ENCODE measurements around the gene MPC2. TPM values are rescaled to one million over a fixed set of nuclear protein-coding genes. Genes with fewer than 3 reads are reported as not detected.

Gene MPC2
- total RNA-seq, 1 experiment from 2014 or later, result 49.9 TPM

DNA sequence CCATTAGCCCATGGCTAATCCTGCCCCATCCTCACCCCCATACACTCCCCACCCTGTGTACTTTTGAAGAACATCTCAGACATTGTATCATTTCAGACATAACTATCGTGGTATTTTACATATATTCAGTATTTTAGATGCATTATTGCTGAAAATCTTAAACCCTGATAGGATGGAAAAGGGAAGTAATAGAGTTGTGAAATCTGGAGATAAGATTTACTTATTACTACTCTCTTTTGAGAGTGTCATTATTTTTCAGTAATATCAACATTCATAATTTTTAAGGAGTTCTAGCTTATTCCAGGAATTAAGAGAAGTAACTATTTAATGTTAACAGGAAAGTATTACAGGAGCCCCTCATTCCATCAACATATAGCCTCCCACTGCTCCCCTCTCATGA lies 57.4 kb downstream of the MPC2 start:
- Histone ChIP-seq H3K4me2 (ENCODE audit: low read length) (no peak overlapping the region), H3K4me3 (replicated peaks in 1 of 2; ENCODE audit: low read depth in 1 of 2, low read length in 2 of 2) (no peak overlapping the region), H3K9me2 (ENCODE audit: insufficient read depth) (no peaks in the 10 kb centered on the region), H3K9ac (ENCODE audit: low read length) (no peak overlapping the region), H3K27ac (ENCODE audit: low read depth, low read length) (no peak overlapping the region), H3K79me2 (ENCODE audit: insufficient read depth, low read length) (no peaks in the 10 kb centered on the region), H3K27me3 (ENCODE audit: insufficient read depth, low read length) (no peaks in the 10 kb centered on the region), H3K4me1 (ENCODE audit: control insufficient read depth in 1 of 2, insufficient read depth in 2 of 2, low read length in 2 of 2) (no peaks in the 10 kb centered on the region), H4K20me1 (ENCODE audit: insufficient read depth) (no peaks in the 10 kb centered on the region), H2AFZ (ENCODE audit: low read depth, low read length, poor library complexity, severe bottlenecking) (no peak overlapping the region), H3K36me3 (ENCODE audit: control insufficient read depth in 1 of 2, insufficient read depth in 2 of 2, low read length in 2 of 2) (no peaks in the 10 kb centered on the region), H3K9me3 (ENCODE audit: control insufficient read depth in 1 of 2, insufficient read depth in 1 of 2, low read depth in 1 of 2, low read length in 2 of 2) (no peaks in the 10 kb centered on the region)
- no TSS peak for BruUV-seq (replicated peaks)
- TF ChIP-seq SRF (IDR thresholded peaks at IDR 0.05; ENCODE audit: low read depth) (no peak), FOSL1 (IDR thresholded peaks at IDR 0.05; ENCODE audit: low read depth) (no peak), SIN3A (IDR thresholded peaks at IDR 0.05; ENCODE audit: low read depth) (no peak), EZH2 (IDR thresholded peaks at IDR 0.05) (no peak), EGR1 (IDR thresholded peaks at IDR 0.05; ENCODE audit: low read depth) (no peak), CBX3 (IDR thresholded peaks at IDR 0.05; ENCODE audit: low read depth) (no peak), YY1 (IDR thresholded peaks at IDR 0.05; ENCODE audit: extremely low read depth, insufficient replicate concordance, low read depth, low read length) (no peak), RAD21 (IDR thresholded peaks at IDR 0.05; ENCODE audit: low read depth) (no peak), TCF7L2 (IDR thresholded peaks at IDR 0.05; ENCODE audit: borderline replicate concordance, extremely low read depth, insufficient read depth, insufficient read length) (no peak)
- TF ChIP-seq, protein P1, sequence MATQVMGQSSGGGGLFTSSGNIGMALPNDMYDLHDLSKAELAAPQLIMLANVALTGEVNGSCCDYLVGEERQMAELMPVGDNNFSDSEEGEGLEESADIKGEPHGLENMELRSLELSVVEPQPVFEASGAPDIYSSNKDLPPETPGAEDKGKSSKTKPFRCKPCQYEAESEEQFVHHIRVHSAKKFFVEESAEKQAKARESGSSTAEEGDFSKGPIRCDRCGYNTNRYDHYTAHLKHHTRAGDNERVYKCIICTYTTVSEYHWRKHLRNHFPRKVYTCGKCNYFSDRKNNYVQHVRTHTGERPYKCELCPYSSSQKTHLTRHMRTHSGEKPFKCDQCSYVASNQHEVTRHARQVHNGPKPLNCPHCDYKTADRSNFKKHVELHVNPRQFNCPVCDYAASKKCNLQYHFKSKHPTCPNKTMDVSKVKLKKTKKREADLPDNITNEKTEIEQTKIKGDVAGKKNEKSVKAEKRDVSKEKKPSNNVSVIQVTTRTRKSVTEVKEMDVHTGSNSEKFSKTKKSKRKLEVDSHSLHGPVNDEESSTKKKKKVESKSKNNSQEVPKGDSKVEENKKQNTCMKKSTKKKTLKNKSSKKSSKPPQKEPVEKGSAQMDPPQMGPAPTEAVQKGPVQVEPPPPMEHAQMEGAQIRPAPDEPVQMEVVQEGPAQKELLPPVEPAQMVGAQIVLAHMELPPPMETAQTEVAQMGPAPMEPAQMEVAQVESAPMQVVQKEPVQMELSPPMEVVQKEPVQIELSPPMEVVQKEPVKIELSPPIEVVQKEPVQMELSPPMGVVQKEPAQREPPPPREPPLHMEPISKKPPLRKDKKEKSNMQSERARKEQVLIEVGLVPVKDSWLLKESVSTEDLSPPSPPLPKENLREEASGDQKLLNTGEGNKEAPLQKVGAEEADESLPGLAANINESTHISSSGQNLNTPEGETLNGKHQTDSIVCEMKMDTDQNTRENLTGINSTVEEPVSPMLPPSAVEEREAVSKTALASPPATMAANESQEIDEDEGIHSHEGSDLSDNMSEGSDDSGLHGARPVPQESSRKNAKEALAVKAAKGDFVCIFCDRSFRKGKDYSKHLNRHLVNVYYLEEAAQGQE (IDR thresholded peaks at IDR 0.05; ENCODE audit: low read depth), result no peak
- TF ChIP-seq, protein P2, sequence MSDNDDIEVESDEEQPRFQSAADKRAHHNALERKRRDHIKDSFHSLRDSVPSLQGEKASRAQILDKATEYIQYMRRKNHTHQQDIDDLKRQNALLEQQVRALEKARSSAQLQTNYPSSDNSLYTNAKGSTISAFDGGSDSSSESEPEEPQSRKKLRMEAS (IDR thresholded peaks at IDR 0.05), result no peak
- ChIA-PET RAD21 (ENCODE audit: low non-redundant PET in 1 of 2, low total read pairs in 2 of 2, uncharacterized antibody in 2 of 2, unreplicated experiment in 2 of 2) (no interaction called here), CTCF (no interaction called here), POLR2A (no interaction called here)
- ATAC-seq (no peak), DNase-seq (ENCODE audit: low read depth, low spot score) (no peak)
- intact Hi-C loops (cut with micrococcal nuclease), result no loop called here

All from HCT116 (cell line).